Thyroid gland (tissue), 4 donors: Measurements from ENCODE around the gene RAPGEF1. TPM values are rescaled to one million over a fixed set of nuclear protein-coding genes. Genes with fewer than 3 reads are reported as not detected.

Experiments used
- DNase-seq, 2 donors: peaks; one replicate each; pipeline ENCODE4 v3.0.0-alpha.2; 2019
- H3K27ac ChIP-seq, 3 donors: fragments of 200-600 bp; sonication (generic); 1 replicate in 2 of 3; 2 replicates in 1 of 3; pipeline ENCODE4 v1.5.1; 2016 to 2019; ENCODE audit warnings: mild to moderate bottlenecking in 1 of 3, moderate library complexity in 1 of 3
- H3K27me3 ChIP-seq: fragments of 200-600 bp; sonication (generic); one replicate; pipeline ENCODE4 v1.5.1; 2019
- H3K36me3 ChIP-seq, 2 donors: fragments of 200-600 bp; sonication (generic); one replicate each; pipeline ENCODE4 v1.5.1; 2016 to 2019
- H3K4me1 ChIP-seq, 2 donors: fragments of 200-600 bp; sonication (generic); one replicate each; pipeline ENCODE4 v1.5.1; 2017 to 2019
- H3K4me3 ChIP-seq, 3 donors: fragments of 200-600 bp; sonication (generic); replicated peaks in 1 of 3; 1 replicate in 2 of 3; 2 replicates in 1 of 3; pipeline ENCODE4 v1.5.1; 2016; ENCODE audit warnings: mild to moderate bottlenecking in 1 of 3
- H3K9me3 ChIP-seq: fragments of 200-600 bp; sonication (generic); one replicate; pipeline ENCODE4 v1.5.1; 2017
- CTCF ChIP-seq, 6 experiments: fragments of 200-600 bp in 3 of 6; fragments of 450-650 bp in 3 of 6; sonication (generic) in 3 of 6; IDR thresholded peaks; one replicate each; pipeline ENCODE4 v1.5.1; 2016 to 2019; ENCODE audit warnings: antibody characterized with exemption in 6 of 6, mild to moderate bottlenecking in 2 of 6, inconsistent platforms in 1 of 6, moderate library complexity in 1 of 6
- POLR2A ChIP-seq, 2 donors: fragments of 450-650 bp; IDR thresholded peaks; one replicate each; pipeline ENCODE4 v1.6.1; 2017; ENCODE audit warnings: antibody characterized with exemption in 2 of 2, mild to moderate bottlenecking in 2 of 2, moderate library complexity in 1 of 2
- WGBS, 2 donors: methylation state at CpG; one replicate each; pipeline ENCODE4 v1.1.5; 2017; 5-methylcytosine and 5-hydroxymethylcytosine counted together
- intact Hi-C: fragments of 100-400 bp; cut with DNase I; formaldehyde crosslinking; loops from one replicate; pipeline ENCODE4 v1.15.1; 2023
- total RNA-seq, 4 donors: library from RNA; depleted of rRNA; stranded (reverse); fragments of >200 nt; gene quantifications; one replicate each; pipeline ENCODE4 v1.2.3, GENCODE V29; 2016

Gene RAPGEF1
- total RNA-seq, 4 donors from 2014 or later, result 39.6 to 52.5 (median 44.9) TPM

- H3K4me1 ChIP-seq, result no peaks in the 10 kb centered on the region
- H3K27me3 ChIP-seq, result no peaks in the 10 kb centered on the region
- no peak for DNase-seq
- no peak overlapping the region for H3K4me3 ChIP-seq
- peaks cover 31 to 35% of the 10 kb centered on the region in 2 donors for H3K36me3 ChIP-seq
- no peaks in the 10 kb centered on the region for H3K9me3 ChIP-seq
- 83 to 86% methylated on average over 12 to 23 of the region's 25 CpGs for WGBS, 2 donors
- no peak overlapping the region for H3K27ac ChIP-seq
- intact Hi-C loops, result no loop called here
- TF ChIP-seq CTCF (IDR thresholded peaks at IDR 0.05) (no peak), POLR2A (IDR thresholded peaks at IDR 0.05) (no peak)
These were observed 162.6 kb downstream of the RAPGEF1 start for GRCh38 chr9:131577005-131578000.

GRCh38 chr9:131575946-131576853, 163.7 kb downstream of the RAPGEF1 start:
- Histone ChIP-seq H3K9me3 (no peaks in the 10 kb centered on the region), H3K4me1 (no peaks in the 10 kb centered on the region), H3K27ac (no peak overlapping the region), H3K36me3 (peaks cover 26 to 36% of the 10 kb centered on the region in 2 donors), H3K4me3 (no peak overlapping the region), H3K27me3 (no peaks in the 10 kb centered on the region)
- intact Hi-C loops, result no loop called here
- DNase-seq, result no peak
- WGBS, 2 donors, result 87 to 94% methylated on average over 21 of the region's 23 CpGs
- TF ChIP-seq POLR2A (IDR thresholded peaks at IDR 0.05) (no peak), CTCF (IDR thresholded peaks at IDR 0.05) (no peak)

- H3K4me3 ChIP-seq, result no peak overlapping the region
- 92 to 93% methylated on average over 8 to 11 of the region's 17 CpGs for WGBS, 2 donors
- H3K9me3 ChIP-seq, result no peaks in the 10 kb centered on the region
- intact Hi-C loops, result no loop called here
- no peak for TF ChIP-seq CTCF (IDR thresholded peaks at IDR 0.05)
- TF ChIP-seq POLR2A (IDR thresholded peaks at IDR 0.05), result no peak
- no peaks in the 10 kb centered on the region for H3K4me1 ChIP-seq
- H3K27me3 ChIP-seq, result no peaks in the 10 kb centered on the region
- H3K27ac ChIP-seq, result no peak overlapping the region
- DNase-seq, result no peak
- peaks cover 14 to 27% of the 10 kb centered on the region in 2 donors for H3K36me3 ChIP-seq
These were observed 164.9 kb downstream of the RAPGEF1 start for GRCh38 chr9:131574730-131575640.

- H3K27ac ChIP-seq, result no peak overlapping the region
- no peaks in the 10 kb centered on the region for H3K4me1 ChIP-seq
- no peak overlapping the region for H3K4me3 ChIP-seq
- no peak for TF ChIP-seq POLR2A (IDR thresholded peaks at IDR 0.05)
- no peak for TF ChIP-seq CTCF (IDR thresholded peaks at IDR 0.05)
- no peaks in the 10 kb centered on the region for H3K9me3 ChIP-seq
- no peak for DNase-seq
- no peaks in the 10 kb centered on the region for H3K27me3 ChIP-seq
- H3K36me3 ChIP-seq, result peaks cover 0 to 5% of the 10 kb centered on the region in 2 donors
- 92 to 93% methylated on average over 6 to 8 of the region's 8 CpGs for WGBS, 2 donors
- intact Hi-C loops, result no loop called here
These were observed 172.0 kb downstream of the RAPGEF1 start for GRCh38 chr9:131567910-131568309.
